Measurements from ENCODE around the gene ODC1.

The ODC1 gene

DNA sequence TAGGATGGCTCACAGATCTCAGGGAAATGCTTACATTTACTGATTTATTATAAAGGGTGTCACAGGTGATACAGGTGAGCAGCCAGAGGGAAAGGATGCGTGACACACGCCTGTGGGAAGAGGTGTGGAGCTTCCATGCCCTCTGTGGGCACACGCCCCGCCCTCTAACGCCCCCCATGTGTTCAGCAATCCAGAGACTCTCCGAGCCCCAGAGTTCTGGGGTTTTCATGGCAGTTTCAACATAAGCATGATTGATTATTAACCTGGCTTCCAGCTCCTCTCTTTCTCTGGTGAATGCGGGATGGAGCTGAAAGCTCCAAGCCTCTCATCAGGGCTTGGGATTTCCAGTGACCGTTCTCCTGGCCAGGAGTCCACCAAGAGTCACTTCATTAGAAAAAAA lies 34.3 kb upstream of the ODC1 start:
- no peak for TF ChIP-seq ZFX (IDR thresholded peaks at IDR 0.05)
- TF ChIP-seq, protein P1, sequence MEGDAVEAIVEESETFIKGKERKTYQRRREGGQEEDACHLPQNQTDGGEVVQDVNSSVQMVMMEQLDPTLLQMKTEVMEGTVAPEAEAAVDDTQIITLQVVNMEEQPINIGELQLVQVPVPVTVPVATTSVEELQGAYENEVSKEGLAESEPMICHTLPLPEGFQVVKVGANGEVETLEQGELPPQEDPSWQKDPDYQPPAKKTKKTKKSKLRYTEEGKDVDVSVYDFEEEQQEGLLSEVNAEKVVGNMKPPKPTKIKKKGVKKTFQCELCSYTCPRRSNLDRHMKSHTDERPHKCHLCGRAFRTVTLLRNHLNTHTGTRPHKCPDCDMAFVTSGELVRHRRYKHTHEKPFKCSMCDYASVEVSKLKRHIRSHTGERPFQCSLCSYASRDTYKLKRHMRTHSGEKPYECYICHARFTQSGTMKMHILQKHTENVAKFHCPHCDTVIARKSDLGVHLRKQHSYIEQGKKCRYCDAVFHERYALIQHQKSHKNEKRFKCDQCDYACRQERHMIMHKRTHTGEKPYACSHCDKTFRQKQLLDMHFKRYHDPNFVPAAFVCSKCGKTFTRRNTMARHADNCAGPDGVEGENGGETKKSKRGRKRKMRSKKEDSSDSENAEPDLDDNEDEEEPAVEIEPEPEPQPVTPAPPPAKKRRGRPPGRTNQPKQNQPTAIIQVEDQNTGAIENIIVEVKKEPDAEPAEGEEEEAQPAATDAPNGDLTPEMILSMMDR (conservative IDR thresholded peaks at IDR 0.05), result no peak
- H3K27ac ChIP-seq, result no peak overlapping the region

DNA sequence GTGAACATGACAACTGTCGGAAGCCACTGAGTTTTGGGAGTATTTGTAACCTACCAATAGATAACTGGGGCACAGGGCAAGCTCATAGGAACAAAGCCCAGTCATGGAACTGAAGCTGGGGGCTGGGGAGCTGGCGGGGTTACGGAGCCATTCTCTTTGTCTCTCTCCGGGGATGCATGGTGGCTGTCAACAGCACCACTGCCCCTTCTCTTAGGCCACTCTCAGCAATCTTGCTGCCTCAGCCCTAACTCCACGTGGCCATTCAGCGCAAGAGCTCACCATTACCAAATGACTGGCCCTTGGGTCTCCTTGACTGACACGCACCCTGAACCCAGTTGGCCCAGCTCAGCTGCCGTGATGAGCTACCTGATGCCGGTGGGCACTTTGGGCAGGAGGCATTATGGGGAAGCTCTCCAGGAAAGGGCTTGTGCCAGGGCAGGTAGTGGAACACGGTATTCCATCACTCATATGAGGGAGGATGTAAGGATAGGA lies 33.6 kb upstream of the ODC1 start:
- H3K27ac ChIP-seq, result no peak overlapping the region
- TF ChIP-seq ZFX (IDR thresholded peaks at IDR 0.05), result no peak
- TF ChIP-seq, protein P1 (conservative IDR thresholded peaks at IDR 0.05), result no peak

DNA sequence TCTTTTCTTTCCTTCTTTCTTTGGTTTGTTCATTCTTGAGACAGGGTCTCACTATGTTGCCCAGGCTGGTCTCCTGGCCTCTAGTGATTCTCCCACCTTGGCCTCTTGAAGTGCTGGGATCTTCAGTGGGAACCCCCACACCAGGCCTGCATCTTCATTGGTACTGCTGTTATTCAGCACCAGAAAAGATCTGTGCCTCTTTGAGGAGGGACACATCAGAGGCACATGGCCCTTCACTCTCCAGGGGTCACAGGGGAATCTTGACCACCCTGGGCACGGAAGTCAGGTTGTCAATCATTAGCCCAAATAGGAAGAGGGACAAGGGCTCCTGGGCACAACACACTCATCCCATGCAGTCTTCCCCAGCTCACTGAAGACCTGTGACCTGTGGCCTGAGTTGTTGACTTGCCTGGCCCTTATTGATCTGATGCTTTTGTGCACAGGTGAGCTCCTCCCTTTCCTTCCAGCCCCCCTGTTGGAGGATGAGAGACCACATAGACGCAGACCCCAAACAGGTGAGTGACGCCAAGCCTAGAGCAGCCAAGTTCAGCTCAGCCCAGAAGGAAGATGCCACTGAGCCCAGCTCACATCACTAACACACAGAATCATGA lies 33.0 kb upstream of the ODC1 start:
- TF ChIP-seq, protein P1 (conservative IDR thresholded peaks at IDR 0.05), result no peak
- TF ChIP-seq ZFX (IDR thresholded peaks at IDR 0.05), result no peak
- H3K27ac ChIP-seq, result no peak overlapping the region

DNA sequence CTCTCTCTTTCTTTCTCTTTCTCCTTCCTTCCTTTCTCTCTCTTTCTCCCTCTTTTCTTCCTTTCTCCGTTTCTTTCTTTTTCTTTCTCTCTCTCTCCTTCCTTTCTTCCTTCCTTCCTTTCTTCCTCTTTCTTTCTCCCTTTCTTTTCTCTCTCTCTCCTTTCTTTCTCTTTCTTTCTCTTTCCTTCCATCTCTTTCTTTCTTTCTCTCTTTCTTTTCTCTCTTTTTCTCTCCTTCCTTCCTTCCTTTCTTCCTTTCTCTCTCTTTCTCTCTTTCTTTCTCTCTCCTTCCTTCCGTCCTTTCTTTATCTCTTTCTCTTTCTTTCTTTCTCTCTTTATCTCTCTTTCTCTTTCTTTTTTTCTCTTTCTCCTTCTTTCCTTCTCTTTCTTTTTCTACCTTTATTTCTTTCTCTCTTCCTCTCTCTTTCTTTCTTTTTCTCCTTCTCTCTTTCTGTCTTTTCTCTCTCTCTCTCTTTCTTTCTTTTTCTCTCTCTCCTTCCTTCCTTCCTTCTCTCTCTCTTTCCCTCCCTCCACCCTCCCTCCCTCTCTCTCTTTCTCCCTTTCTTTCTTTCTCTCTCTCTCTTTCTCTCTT lies 32.3 kb upstream of the ODC1 start:
- TF ChIP-seq, protein P1 (conservative IDR thresholded peaks at IDR 0.05), result no peak
- TF ChIP-seq ZFX (IDR thresholded peaks at IDR 0.05), result no peak
- no peak overlapping the region for H3K27ac ChIP-seq

DNA sequence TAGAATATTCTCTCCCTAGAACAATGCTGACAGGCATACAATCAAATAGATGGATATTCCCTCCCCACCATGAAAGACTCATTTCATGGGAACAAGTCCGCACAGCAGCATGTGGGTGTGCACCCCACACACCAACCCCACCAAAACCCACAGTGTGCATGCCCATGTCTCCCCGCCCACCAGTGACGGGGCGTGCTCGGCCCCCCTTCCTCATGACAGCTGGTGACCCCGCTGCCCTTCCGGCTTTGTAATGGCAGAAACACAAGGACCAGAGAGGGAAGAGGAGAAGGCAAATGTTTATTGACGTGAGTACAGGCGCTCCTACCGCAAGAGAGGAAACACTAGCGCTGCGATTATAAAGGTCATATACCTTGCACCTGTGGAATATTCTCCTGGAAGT lies 30.8 kb upstream of the ODC1 start:
- no peak for TF ChIP-seq ZFX (IDR thresholded peaks at IDR 0.05)
- TF ChIP-seq, protein P1 (conservative IDR thresholded peaks at IDR 0.05), result no peak
- H3K27ac ChIP-seq, result no peak overlapping the region

DNA sequence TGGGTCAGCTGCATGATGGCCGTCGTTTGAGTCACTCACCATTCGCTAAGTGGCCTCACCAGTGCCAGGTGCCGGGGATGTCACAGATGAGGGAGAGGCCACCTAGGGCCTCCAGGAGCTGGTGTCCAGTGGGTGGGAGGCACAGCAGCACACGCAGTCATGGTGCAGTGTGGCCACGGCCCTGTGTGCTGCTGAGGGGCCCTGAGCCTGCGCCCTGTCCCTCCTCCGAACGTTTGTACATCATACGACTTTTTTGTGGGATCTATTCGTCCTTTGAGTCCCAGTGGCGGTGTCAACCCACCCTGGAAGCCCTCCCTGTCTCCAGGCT lies 30.1 kb upstream of the ODC1 start:
- TF ChIP-seq, protein P1 (conservative IDR thresholded peaks at IDR 0.05), result no peak
- TF ChIP-seq ZFX (IDR thresholded peaks at IDR 0.05), result no peak
- no peak overlapping the region for H3K27ac ChIP-seq

DNA sequence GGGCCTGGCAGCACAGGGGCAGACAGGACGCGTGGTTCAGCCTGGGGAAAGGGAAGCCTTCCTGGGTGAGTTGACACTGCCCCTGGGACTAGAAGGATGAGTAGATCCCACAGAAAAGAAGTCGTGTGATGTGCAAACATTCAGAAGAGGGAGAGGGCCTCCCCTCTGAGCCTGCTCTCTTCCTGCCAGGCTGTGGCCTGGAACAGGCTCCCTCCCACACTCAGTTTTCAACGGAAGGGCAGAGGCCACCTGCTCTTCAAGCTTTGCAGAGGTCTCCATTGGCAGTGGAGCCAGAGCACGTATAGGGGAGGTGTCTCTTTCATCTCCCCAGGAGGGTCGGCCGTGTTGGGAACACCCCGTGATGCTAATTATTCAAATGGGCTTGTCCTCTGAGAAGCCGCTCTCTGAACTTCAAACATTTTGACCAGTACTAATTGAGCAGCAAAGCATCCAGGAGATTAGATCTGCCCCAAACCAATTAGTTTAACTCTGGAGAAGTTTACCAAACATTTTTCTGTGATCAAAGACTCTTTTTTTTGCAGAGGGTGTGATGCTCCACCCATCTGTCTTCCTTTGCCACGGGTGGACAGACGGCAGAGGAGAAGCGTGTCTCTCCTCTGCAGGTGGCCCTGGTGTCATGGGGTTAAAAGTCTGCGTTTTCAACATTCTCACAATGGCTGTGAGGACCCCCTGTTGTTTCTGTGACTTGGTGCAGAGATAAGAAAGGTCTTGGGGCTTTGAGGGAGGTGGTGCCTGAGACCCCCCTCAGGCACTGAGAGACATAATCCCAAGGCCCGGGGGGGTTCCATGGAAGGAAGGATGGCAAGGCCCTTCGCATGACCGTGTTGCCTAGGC lies 29.5 kb upstream of the ODC1 start:
- TF ChIP-seq ZFX (IDR thresholded peaks at IDR 0.05), result no peak
- TF ChIP-seq, protein P1 (conservative IDR thresholded peaks at IDR 0.05), result no peak
- no peak overlapping the region for H3K27ac ChIP-seq

Data from C4-2B (cell line).